ENCODE measurements around the gene TM6SF1.
"Not testable (repeated sequence)": the region's sequence is repeated elsewhere in the genome, so short reads cannot be mapped to it uniquely, and the experiment has no call there.

TM6SF1 gene

GRCh38 chr15:83119968-83120581, 12.6 kb downstream of the TM6SF1 start:
- no peak for DNase-seq (ENCODE audit: low read depth)
- no peak overlapping the region for H3K4me3 ChIP-seq (ENCODE audit: control insufficient read depth, low read depth, low read length)
- TF ChIP-seq CTCF (conservative IDR thresholded peaks at IDR 0.05; ENCODE audit: control insufficient read depth, insufficient read depth, low read depth, low read length), result no peak

- no peak for DNase-seq (ENCODE audit: low read depth)
- TF ChIP-seq CTCF (conservative IDR thresholded peaks at IDR 0.05; ENCODE audit: control insufficient read depth, insufficient read depth, low read depth, low read length), result no peak
- H3K4me3 ChIP-seq (ENCODE audit: control insufficient read depth, low read depth, low read length), result no peak overlapping the region
These were observed 16.1 kb downstream of the TM6SF1 start for GRCh38 chr15:83123529-83123928.

- no peak for DNase-seq (ENCODE audit: low read depth)
- no peak for TF ChIP-seq CTCF (conservative IDR thresholded peaks at IDR 0.05; ENCODE audit: control insufficient read depth, insufficient read depth, low read depth, low read length)
- no peak overlapping the region for H3K4me3 ChIP-seq (ENCODE audit: control insufficient read depth, low read depth, low read length)
These were observed 20.2 kb downstream of the TM6SF1 start for GRCh38 chr15:83127547-83128150.

- no peak overlapping the region for H3K4me3 ChIP-seq (ENCODE audit: control insufficient read depth, low read depth, low read length)
- TF ChIP-seq CTCF (conservative IDR thresholded peaks at IDR 0.05; ENCODE audit: control insufficient read depth, insufficient read depth, low read depth, low read length), result no peak
- DNase-seq (ENCODE audit: low read depth), result no peak
These were observed 22.3 kb downstream of the TM6SF1 start for GRCh38 chr15:83129791-83130190.

GRCh38 chr15:83132861-83133523, 25.5 kb downstream of the TM6SF1 start:
- no peak for DNase-seq (ENCODE audit: low read depth)
- H3K4me3 ChIP-seq (ENCODE audit: control insufficient read depth, low read depth, low read length), result no peak overlapping the region
- TF ChIP-seq CTCF (conservative IDR thresholded peaks at IDR 0.05; ENCODE audit: control insufficient read depth, insufficient read depth, low read depth, low read length), result no peak

GRCh38 chr15:83142151-83142550, 34.7 kb downstream of the TM6SF1 start:
- not testable (repeated sequence) for H3K4me3 ChIP-seq (ENCODE audit: control insufficient read depth, low read depth, low read length)

GRCh38 chr15:83144771-83145170, 37.3 kb downstream of the TM6SF1 start:
- H3K4me3 ChIP-seq (ENCODE audit: control insufficient read depth, low read depth, low read length), result no peak overlapping the region
- no peak for DNase-seq (ENCODE audit: low read depth)
- TF ChIP-seq CTCF (conservative IDR thresholded peaks at IDR 0.05; ENCODE audit: control insufficient read depth, insufficient read depth, low read depth, low read length), result no peak

More at GRCh38 chr15:83142151-83142550, 34.7 kb downstream of the TM6SF1 start:
- DNase-seq (ENCODE audit: low read depth), result not testable (repeated sequence)

All from fibroblast of mammary gland (primary cell).